Stomach smooth muscle (tissue), 2 donors: Measurements from ENCODE around the gene RGS10.

ENCODE experiments used
- H3K27ac ChIP-seq: one replicate; pipeline ENCODE4 v1.7.0; 2013; ENCODE audit warnings: mild to moderate bottlenecking, low read length, inconsistent platforms
- H3K27me3 ChIP-seq, 2 donors: one replicate each; pipeline ENCODE4 v1.7.0; 2013; ENCODE audit warnings: low read length in 2 of 2; ENCODE audit not compliant: insufficient read depth in 2 of 2, control insufficient read depth in 1 of 2
- H3K36me3 ChIP-seq, 2 donors: one replicate each; pipeline ENCODE4 v1.7.0; 2013; ENCODE audit warnings: low read length in 2 of 2; ENCODE audit not compliant: control insufficient read depth in 2 of 2, insufficient read depth in 2 of 2
- H3K4me1 ChIP-seq: one replicate; pipeline ENCODE4 v1.7.0; 2013; ENCODE audit warnings: low read length; ENCODE audit not compliant: control insufficient read depth, insufficient read depth
- H3K4me3 ChIP-seq, 2 donors: one replicate each; pipeline ENCODE4 v1.7.0; 2013; ENCODE audit warnings: low read length in 2 of 2
- H3K9ac ChIP-seq, 2 donors: one replicate each; pipeline ENCODE4 v1.7.0; 2013; ENCODE audit warnings: low read length in 2 of 2, mild to moderate bottlenecking in 1 of 2
- H3K9me3 ChIP-seq, 2 donors: one replicate each; pipeline ENCODE4 v1.7.0; 2013; ENCODE audit warnings: low read length in 2 of 2; ENCODE audit not compliant: control insufficient read depth in 2 of 2
- donor health status: healthy.
- donor health status: Pancreatic carcinoma.

RGS10 gene

DNA sequence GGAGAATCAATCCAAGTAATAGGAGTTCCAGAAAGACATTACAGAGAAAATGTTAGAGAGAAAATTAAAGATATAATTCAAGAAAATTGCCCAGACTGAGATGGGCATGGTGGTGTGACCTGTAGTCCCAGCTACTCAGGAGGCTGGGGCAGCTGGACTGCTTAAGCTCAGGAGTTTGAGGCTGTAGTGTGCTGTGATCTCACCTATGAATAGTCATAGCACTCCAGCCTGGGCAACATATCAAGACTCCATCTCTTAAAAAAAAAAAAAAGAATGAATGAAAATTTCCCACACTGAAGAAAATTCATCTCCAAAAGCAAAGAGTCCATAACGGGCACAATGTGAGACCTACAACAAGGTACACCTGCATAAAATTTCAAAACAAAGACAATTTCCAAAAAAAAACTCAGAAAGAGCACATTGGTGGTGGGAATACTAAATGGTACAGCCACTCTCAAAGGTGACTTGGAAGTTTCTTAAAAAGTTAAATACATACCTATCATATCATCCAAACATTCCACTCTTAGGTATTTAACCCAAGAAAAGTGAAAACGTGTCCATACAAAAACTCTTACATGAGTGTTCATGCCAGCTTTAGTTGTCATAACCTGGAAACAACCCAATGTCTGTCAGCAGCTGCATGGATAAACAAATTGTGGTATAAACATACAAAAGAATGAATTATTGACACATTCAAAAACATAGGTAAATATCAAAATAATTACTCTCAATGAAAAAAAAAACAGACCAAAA lies 6.9 kb upstream of the RGS10 start:
- Histone ChIP-seq H3K36me3 (no peaks in the 10 kb centered on the region), H3K9ac (no peak overlapping the region), H3K27ac (no peak overlapping the region), H3K27me3 (no peaks in the 10 kb centered on the region), H3K4me3 (no peak overlapping the region), H3K9me3 (no peaks in the 10 kb centered on the region), H3K4me1 (peaks cover under 1% of the 10 kb centered on the region)

DNA sequence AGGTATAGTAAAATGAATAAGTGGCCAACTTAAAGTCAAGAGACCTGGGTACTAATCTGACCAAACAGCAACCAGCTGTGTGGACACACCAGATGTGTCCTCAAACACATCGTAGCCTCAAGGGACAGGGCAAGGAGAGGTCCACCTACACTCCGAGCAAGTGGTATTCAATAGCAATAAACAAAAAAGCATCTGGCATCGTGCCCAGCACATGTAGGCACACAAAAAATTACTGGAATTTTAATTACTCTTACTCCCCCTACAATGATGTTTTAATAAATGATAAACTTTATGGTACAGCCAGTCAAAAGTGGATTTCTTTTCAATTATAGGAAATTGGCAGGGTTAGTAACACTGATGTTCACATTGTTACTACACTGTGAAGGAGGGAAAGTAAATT lies 3.5 kb upstream of the RGS10 start:
- Histone ChIP-seq H3K9ac (no peak overlapping the region), H3K27ac (no peak overlapping the region), H3K4me3 (no peak overlapping the region), H3K9me3 (no peaks in the 10 kb centered on the region), H3K27me3 (no peaks in the 10 kb centered on the region), H3K4me1 (peaks cover 24% of the 10 kb centered on the region), H3K36me3 (no peaks in the 10 kb centered on the region)

DNA sequence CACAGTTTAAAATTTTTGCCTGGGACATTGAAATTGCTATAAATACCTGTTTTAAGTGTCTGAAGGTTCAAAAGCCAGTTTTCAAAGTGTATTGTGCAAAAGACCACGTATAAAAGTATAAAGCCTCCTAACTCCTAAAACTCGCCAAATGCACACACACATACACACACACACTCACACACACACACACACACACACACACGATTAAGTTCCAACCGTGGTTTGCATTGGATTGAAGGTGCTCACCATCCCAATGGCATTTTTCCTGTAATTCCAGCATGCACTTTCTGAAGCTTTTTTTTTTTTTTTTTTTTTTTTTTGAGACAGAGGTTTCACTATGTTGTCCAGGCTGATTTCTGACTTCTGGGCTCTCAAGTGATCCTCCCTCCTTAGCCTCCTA lies 2.8 kb upstream of the RGS10 start:
- H3K9ac ChIP-seq, result no peak overlapping the region
- H3K4me1 ChIP-seq, result peaks cover 25% of the 10 kb centered on the region
- H3K36me3 ChIP-seq, result no peaks in the 10 kb centered on the region
- H3K27ac ChIP-seq, result no peak overlapping the region
- H3K4me3 ChIP-seq, result no peak overlapping the region
- H3K27me3 ChIP-seq, result no peaks in the 10 kb centered on the region
- no peaks in the 10 kb centered on the region for H3K9me3 ChIP-seq

DNA sequence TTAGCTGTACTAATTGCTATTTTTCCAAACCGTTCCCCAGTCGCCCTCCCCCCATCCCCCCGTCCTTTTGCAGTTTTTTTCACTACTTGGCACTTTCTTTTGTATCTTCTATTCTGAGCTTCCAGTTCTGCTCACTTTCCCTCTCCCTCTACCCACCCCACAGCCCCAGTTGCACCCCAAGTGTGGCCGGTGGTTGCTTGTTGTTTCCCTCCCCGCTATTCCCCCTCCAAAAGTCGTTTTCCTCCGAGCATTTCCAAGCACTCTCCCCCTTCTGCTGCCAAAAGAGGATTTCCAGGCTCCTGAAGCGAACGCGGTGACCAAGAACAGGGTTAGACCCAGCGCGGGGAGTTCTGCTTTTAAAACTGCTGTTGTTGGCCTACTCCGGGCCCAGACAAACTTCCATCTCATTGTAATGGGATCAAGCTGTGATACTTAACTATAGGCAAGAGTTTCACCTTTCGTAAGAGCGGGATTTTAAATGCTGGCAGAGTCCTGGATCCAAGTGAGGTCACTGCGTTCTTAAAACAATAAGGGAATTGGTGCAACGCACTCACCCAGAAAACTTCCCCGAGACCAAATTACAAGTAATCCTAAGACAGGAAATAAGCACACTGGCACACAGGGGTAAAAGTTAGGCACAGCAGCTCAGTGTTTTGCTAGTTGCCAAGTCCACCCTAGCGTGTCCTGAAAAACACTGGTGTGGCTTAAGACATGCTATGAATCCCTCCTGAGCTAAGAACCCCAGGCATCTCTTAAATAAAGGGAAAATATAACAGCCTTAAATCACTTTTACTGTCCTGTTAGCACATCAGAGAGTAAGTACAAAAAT lies 1.5 kb upstream of the RGS10 start:
- H3K27me3 ChIP-seq, result no peaks in the 10 kb centered on the region
- no peaks in the 10 kb centered on the region for H3K36me3 ChIP-seq
- H3K27ac ChIP-seq, result peak overlapping the region; percentile 85
- peak overlapping the region; percentile 47 to 70 for H3K9ac ChIP-seq
- H3K9me3 ChIP-seq, result no peaks in the 10 kb centered on the region
- peak overlapping the region; percentile 82 to 86 for H3K4me3 ChIP-seq
- H3K4me1 ChIP-seq, result peaks cover 31% of the 10 kb centered on the region

DNA sequence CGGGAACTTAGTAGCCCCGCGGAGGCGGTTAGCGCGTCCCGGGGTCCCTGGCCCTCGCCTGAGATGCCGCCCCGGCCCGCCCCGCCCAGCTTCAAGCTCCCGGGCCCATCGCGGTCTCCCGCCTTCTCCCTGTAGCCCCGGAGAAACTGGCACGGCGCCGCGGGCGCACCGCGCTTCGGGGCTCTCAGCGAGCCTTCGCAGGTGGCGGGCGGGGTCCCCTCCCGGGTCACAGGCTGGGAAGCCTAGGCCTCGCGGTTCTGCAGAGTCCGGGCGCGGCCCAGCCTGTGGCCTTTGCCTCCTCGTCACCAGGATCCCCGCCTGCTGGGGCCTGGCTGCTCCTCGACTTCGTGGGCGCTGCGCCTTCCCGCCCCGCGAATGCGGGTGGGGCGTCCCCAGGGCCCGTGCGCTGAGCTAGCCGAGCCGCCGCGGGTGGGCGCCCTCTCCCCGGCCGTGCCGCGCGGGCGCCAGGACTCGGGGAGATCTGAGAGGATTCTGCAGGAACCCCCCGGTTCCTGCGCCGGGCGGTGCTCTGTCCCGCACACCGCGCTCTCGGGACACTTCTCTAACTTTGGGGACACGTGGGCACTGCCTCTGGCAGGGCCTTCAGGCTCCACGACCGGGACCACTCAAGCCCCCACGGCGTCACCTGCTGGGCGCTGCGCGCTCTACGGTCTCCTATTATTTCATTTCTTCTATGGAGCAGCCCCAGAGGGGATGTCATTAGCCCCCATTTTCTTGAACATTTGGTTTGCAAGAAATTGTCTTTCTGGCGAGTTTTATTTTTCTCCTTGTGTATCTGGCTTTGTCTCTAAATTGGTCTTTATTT lies 682 bp upstream of the RGS10 start:
- H3K27me3 ChIP-seq, result no peaks in the 10 kb centered on the region
- H3K4me1 ChIP-seq, result peaks cover 39% of the 10 kb centered on the region
- H3K4me3 ChIP-seq, result peak overlapping the region; percentile 82 to 86
- H3K27ac ChIP-seq, result peak overlapping the region; percentile 85
- peak overlapping the region; percentile 47 to 70 for H3K9ac ChIP-seq
- H3K9me3 ChIP-seq, result no peaks in the 10 kb centered on the region
- H3K36me3 ChIP-seq, result no peaks in the 10 kb centered on the region

DNA sequence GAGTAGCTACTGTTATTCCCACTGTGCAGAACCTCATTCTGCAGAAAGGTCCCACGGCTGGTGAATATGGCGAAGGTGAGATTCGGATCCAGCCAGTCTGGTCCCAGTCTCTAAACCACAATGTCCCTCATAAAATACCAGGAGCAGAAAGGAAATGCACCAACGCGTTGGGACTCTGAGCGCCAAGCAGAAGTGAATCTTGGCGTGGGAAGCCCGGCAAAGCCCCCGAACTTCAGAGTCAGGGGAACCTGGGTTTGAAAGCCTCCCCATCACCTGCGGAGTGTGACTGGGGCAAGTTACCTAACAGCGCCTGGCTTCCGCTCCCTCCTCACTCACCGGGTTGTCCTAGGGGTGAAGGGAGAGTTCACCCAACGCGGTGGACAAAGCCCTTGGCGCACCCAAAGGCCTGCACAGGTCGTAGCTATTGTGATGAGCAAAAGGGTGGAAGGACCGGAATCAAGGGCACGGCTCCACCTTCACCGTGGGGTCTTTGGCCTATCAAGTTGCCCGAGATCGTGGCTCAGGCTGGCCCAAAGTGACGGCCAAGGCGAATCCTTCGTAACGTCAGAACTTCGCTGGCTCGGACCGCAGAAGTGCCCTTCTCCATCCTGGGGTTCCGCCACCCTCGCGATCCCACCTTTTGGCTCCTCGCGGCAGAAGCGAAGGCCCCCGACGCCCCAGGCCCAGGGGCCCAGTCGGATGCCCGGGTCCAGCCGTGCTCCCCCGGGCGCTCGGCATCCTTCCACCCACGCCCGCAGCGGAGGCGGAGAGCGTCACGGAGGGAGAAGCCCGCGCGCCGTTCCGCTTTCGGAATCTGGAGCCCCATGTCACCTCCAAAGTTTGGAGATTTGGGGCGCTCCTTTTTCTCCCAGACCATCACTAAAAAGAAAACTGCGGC lies 811 bp downstream of the RGS10 start:
- H3K9ac ChIP-seq, result peak overlapping the region; percentile 55 to 70

DNA sequence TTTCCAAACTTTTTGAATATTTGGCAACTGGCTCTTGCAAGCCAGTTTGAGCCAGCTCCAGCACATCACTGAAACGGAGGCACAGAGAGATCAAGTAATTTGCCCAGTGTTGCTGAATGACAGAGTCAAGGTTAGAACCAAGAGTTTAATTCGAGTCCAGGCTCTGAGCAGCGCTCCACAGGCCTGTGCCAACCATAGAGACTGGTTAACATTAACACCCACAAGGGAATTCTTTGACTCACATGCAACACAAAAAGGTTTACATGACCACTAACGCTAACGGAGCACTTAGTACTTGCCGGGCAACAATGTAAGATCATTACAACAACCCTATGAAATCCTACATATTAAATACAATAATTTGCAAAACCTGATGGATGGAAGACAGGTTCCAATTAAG lies 1.5 kb downstream of the RGS10 start:
- peaks cover 51% of the 10 kb centered on the region for H3K4me1 ChIP-seq
- H3K4me3 ChIP-seq, result peak overlapping the region; percentile 82 to 86
- no peaks in the 10 kb centered on the region for H3K27me3 ChIP-seq
- no peaks in the 10 kb centered on the region for H3K36me3 ChIP-seq
- no peaks in the 10 kb centered on the region for H3K9me3 ChIP-seq
- peak overlapping the region; percentile 71 for H3K27ac ChIP-seq
- peak overlapping the region in 1 of 2 donors; percentile 70 for H3K9ac ChIP-seq

More for the DNA sequence above, 811 bp downstream of the RGS10 start:
- Histone ChIP-seq H3K4me3 (peak overlapping the region; percentile 82 to 86), H3K4me1 (peaks cover 46% of the 10 kb centered on the region), H3K9me3 (no peaks in the 10 kb centered on the region), H3K27me3 (no peaks in the 10 kb centered on the region), H3K36me3 (no peaks in the 10 kb centered on the region), H3K27ac (peak overlapping the region; percentile 71)

DNA sequence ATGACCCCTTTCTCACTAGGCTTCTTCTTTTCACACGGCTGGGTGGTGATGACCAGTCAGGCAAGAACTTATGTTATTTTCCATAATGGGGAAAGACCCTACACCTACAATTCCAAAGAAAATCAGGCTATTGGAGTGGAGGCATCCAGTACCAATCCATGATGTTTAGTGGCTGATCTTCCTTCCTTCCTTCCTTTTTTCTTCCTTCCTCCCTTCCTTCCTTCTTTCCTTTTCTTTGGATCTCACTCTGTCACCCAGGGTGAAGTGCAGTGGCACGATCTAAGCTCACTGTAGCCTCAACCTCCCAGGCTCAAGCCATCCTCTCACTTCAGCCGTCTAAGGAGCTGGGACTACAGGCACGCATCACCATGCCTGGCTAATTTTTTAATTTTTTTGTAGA lies 2.5 kb downstream of the RGS10 start:
- peaks cover 59% of the 10 kb centered on the region for H3K4me1 ChIP-seq
- no peak overlapping the region for H3K4me3 ChIP-seq
- H3K9ac ChIP-seq, result no peak overlapping the region
- H3K27me3 ChIP-seq, result no peaks in the 10 kb centered on the region
- H3K9me3 ChIP-seq, result no peaks in the 10 kb centered on the region
- H3K36me3 ChIP-seq, result no peaks in the 10 kb centered on the region
- peak overlapping the region; percentile 71 for H3K27ac ChIP-seq

DNA sequence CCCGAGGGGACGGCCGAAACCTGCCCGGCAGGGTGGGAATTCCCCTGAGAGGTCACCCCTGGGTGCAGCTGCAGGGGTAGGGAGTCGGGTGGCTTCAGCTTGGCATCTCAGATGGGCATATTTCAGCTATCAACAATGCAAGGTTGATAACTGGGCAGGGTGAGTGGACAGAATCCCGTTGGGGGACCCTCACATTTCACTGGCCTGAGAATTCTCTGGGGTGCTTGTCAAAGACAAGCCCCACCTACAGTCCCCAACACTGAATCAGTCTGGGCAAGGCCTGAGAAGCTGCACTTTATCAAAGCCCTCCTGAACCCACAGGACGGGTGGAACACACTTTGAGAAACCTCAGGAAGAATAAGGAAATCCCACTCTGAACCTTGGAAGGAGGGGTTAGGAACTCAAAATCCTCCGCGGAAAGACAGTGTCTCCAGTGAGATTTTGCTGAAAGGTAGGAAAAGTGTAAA lies 3.1 kb downstream of the RGS10 start:
- H3K36me3 ChIP-seq, result no peaks in the 10 kb centered on the region
- H3K4me3 ChIP-seq, result peak overlapping the region in 1 of 2 donors; percentile 30
- no peak overlapping the region for H3K9ac ChIP-seq
- peaks cover 58% of the 10 kb centered on the region for H3K4me1 ChIP-seq
- no peaks in the 10 kb centered on the region for H3K27me3 ChIP-seq
- no peaks in the 10 kb centered on the region for H3K9me3 ChIP-seq
- H3K27ac ChIP-seq, result peak overlapping the region; percentile 71
